Measurements from ENCODE around the gene GTPBP3. TPM values are rescaled to one million over a fixed set of nuclear protein-coding genes. Genes with fewer than 3 reads are reported as not detected.

Gene GTPBP3
- total RNA-seq, 2 donors from 2014 or later = 31.6 to 72.5 TPM

DNA sequence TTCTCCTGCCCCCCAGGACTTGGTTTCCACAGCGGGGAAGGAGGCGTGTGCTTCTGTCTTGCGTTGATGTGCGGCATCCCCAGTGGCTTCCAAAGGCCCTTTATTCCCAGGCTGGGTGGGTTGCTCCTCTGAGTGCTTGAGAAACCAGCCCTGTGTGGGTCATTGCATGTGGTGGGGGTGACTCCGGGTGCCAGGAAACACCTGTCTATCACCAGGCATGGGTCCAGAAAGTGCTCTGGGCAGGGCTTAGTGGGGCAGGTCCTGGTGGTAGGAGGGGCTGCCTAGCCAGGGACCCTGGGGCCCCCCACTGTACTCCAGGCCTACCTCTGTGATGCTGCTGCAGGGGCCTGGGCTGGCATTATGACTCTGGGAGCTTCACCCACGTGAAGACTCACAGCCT lies 18.4 kb upstream of the GTPBP3 start:
- Mint-ChIP-seq H3K4me3 (no peak overlapping the region), H3K27me3 (no peaks in the 10 kb centered on the region), H3K36me3 (no peaks in the 10 kb centered on the region), H3K9me3 (no peaks in the 10 kb centered on the region), H3K4me1 (ENCODE audit: low read depth in 2 of 2) (peaks cover 0 to 8% of the 10 kb centered on the region in 2 donors), H3K27ac (no peak overlapping the region)
- ATAC-seq (no peak), DNase-seq (ENCODE audit: low spot score) (no peak)

DNA sequence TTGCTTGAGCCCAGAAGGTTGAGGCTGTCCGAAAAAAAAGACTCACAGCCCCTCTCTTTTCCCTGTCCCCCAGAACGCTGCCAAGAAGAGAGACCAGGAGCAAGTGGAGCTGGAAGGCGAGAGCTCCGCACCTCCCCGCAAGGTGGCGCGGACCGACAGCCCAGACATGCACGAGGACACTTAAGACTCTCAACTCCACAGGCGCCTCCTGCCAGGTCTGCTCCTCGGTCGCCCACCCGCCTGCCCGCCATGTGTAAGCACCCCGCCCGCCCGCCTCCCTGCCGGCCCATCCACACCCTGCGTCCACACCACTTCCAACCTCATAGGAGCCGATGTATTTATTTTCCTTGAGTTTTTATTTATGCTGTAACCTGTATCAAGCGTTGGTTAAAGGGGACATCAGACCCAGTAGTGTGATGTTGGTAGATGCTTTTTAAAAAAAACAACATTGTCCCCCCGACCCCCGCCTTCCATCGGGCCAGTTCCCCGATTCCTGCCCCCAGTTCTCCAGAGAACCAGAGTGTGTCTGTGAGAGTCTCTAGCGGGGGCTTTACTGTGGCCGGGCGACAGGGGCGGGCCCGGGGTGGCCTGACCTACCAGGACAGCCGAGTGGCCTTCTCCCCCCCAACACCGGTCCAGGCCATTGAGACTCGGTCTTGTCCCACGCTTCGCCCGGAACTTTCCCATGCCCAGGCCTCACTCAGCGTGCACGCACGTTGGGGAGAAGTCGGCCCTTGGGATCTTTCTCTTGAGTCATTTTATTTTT lies 17.7 kb upstream of the GTPBP3 start:
- no peaks in the 10 kb centered on the region for H3K36me3 Mint-ChIP-seq
- H3K4me1 Mint-ChIP-seq (ENCODE audit: low read depth in 2 of 2) = peaks cover 0 to 8% of the 10 kb centered on the region in 2 donors
- H3K4me3 Mint-ChIP-seq = no peak overlapping the region
- no peaks in the 10 kb centered on the region for H3K9me3 Mint-ChIP-seq
- H3K27me3 Mint-ChIP-seq = no peaks in the 10 kb centered on the region
- no peak for ATAC-seq
- no peak for DNase-seq (ENCODE audit: low spot score)
- H3K27ac Mint-ChIP-seq = no peak overlapping the region

DNA sequence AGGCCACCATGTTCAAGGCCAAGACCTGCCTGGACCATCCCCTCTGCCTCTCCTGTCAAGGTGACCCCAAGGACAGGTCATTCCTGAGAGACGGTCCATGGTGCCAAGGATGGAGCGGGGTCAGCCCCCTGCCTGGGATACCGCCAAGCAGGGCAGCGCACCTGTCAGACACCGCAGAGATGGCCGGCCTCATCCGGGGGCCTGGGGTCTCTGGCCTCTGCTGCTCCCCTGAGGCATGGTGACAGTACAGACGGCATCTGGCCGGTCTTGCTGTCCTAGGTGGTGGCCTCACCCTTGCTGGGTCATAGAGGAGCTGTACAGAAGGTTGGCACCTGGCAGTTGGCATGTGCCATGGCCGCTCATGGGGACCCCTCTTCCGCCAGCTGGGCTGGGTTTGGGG lies 16.9 kb upstream of the GTPBP3 start:
- peaks cover 0 to 8% of the 10 kb centered on the region in 2 donors for H3K4me1 Mint-ChIP-seq (ENCODE audit: low read depth in 2 of 2)
- no peaks in the 10 kb centered on the region for H3K36me3 Mint-ChIP-seq
- no peak overlapping the region for H3K27ac Mint-ChIP-seq
- no peak overlapping the region for H3K4me3 Mint-ChIP-seq
- DNase-seq (ENCODE audit: low spot score) (no peak), ATAC-seq (no peak)
- no peaks in the 10 kb centered on the region for H3K27me3 Mint-ChIP-seq
- no peaks in the 10 kb centered on the region for H3K9me3 Mint-ChIP-seq

DNA sequence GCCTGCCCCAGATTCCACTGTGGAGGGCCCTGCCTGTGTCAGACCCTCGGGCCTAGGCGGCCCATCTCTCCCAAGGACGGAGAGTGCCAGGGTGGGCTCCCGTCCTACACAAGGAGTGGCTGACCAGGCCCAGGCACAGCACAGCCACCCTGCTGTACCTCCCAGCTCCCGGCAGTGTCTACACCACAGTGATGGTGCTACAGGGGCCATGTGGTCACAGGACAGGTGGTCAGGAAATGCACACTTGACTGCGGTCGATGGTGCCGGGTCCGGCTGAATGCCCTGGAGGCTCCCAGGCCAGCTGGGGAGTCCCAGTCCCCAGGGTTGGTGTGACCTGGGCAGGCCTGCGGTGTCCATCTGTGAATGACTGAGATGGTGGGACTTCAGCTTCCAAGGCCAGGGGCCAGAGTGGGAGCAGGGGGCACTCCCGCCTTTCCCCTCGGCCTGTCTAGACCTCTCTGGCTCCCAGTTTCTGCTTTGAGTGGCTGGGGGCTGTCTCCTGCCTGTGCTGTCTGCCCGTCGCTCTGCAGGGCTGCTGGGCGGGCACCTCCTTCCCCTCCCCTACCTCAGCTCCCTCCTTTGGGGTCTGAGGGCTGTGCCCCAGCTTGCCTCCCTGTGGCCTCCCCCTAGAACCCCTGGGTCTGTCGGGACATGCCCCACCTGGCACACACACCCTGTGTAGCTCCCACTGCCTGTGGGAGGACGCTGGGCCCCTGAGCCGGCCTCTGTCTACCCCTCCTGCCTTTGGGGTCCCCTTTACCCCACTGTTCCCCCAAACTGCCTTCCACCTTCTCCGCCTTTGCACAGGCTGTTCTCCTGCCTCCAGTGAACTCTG lies 15.5 kb upstream of the GTPBP3 start:
- ATAC-seq = peak in 1 of 2 donors; percentile 2
- Mint-ChIP-seq H3K36me3 (no peaks in the 10 kb centered on the region), H3K4me1 (ENCODE audit: low read depth in 2 of 2) (peaks cover 0 to 8% of the 10 kb centered on the region in 2 donors), H3K9me3 (no peaks in the 10 kb centered on the region), H3K27ac (no peak overlapping the region), H3K4me3 (no peak overlapping the region), H3K27me3 (no peaks in the 10 kb centered on the region)
- DNase-seq (ENCODE audit: low spot score) = no peak

DNA sequence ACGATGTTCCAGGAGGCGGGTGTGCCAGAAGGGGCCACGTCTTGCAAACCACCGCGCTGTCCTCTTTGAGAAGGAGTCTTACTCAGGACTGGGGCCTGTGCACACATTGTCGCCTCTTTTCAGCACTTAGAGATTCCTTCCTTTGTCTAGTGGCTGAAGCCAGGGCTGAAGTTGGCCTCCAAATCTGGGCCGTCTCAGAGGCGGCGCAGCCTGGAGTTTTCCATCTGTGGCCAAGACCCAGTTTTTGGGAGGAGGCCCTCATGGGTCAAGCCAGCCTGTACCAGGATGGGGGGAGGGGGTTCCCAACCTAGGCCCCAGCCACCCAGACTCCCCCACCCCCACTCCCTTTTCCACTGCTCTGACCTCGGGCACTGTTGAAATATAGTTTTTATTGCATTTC lies 14.5 kb upstream of the GTPBP3 start:
- ATAC-seq (no peak), DNase-seq (ENCODE audit: low spot score) (no peak)
- Mint-ChIP-seq H3K9me3 (no peaks in the 10 kb centered on the region), H3K4me1 (ENCODE audit: low read depth in 2 of 2) (peaks cover 0 to 8% of the 10 kb centered on the region in 2 donors), H3K27ac (no peak overlapping the region), H3K27me3 (no peaks in the 10 kb centered on the region), H3K36me3 (no peaks in the 10 kb centered on the region), H3K4me3 (no peak overlapping the region)

DNA sequence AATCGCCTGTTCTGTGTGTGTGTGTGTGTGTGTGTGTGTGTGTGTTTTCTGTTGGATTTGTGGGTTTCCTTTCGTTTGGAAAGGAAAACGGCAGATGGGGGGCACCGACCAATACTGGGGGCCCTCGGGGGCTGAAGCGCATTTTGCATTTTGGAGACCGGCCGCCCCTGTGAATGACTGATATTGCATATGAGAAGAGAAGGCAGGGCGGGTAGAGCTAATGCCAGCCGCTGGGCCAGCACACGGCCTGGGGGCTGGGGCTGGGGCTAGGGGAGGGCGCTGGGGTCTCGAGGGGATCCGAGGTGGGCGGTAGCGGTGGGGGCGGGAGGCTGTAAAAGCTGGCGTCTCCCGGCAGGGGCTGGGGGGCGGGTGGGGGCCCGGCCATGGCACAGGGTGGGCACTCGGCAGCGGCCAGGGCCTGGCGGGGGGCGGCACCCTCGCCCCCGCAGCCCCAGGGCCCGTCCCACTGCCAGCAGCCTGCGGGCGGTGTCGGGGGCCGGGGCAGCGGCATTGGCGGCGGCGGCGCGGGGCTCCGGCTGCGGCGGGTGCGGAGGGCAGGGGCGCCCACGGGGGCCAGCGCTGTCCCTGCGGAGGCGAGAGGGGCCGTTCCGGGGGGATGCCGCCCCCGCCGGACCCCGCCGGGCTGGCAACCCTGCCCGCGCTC lies 13.9 kb upstream of the GTPBP3 start:
- Mint-ChIP-seq H3K4me1 (ENCODE audit: low read depth in 2 of 2) (peaks cover 0 to 8% of the 10 kb centered on the region in 2 donors), H3K4me3 (no peak overlapping the region), H3K27me3 (no peaks in the 10 kb centered on the region), H3K36me3 (no peaks in the 10 kb centered on the region), H3K27ac (no peak overlapping the region), H3K9me3 (no peaks in the 10 kb centered on the region)
- ATAC-seq (peak in 1 of 2 donors; percentile 1), DNase-seq (ENCODE audit: low spot score) (no peak)

DNA sequence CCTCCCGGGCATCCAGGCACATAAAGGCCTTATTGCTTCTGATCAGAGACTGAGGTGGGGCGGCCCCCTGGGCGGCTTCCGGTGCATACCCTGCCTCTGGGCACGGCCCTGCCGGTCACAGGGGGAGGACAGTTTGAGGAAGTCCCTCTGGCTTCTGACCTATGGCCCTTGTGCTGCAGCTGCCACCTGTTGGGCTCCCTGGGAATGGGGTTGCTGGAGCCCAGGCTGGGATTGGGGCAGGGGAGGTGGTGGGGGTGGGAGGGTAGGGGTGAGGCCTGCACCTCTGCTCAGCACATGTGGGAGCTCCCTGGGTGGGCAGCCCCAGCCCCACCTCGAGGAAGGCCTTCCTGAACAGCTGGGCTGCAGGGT lies 13.4 kb upstream of the GTPBP3 start:
- Mint-ChIP-seq H3K27me3 (no peaks in the 10 kb centered on the region), H3K4me3 (no peak overlapping the region), H3K4me1 (ENCODE audit: low read depth in 2 of 2) (peaks cover 0 to 8% of the 10 kb centered on the region in 2 donors), H3K36me3 (no peaks in the 10 kb centered on the region), H3K9me3 (no peaks in the 10 kb centered on the region), H3K27ac (no peak overlapping the region)
- no peak for DNase-seq (ENCODE audit: low spot score)
- ATAC-seq = peak in 1 of 2 donors; percentile 26

DNA sequence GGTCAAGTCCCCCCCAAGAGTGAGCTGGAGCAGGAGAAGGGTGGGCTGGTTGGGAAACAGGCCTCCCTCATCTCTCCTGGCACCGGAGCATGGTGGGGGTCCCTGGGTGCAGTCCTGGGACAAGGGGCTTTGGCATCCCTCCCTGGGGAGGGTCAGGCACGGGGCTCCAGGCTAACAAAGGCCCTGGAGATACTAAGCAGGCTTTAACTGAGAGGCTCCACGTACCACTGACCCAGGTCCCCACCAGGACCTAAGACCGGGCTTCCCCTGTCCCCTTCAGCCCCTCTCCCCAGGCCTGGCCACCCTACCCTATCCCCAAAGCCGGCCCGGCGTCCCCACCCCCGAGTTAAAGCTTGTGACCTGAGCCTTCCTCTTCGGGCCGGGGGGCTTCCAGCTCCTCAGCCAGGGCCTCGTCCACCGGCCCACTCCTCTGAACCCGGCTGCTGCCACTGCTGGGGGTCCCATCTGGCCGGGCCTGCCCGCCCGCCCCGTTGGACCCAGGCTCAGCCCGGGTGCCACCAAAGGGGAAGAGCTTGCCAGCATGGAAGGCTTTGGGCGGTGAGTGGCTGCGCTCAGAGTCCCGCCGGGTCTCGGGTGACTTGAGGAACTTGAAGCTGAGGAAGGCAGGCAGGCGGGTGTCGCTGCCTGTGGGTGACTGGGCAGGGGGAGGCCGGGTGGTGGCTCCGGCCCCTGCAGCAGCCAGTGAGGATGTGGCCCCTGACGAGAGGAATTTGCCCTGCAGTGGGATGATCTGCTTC lies 12.8 kb upstream of the GTPBP3 start:
- Mint-ChIP-seq H3K4me3 (no peak overlapping the region), H3K4me1 (ENCODE audit: low read depth in 2 of 2) (peaks cover 0 to 8% of the 10 kb centered on the region in 2 donors), H3K9me3 (no peaks in the 10 kb centered on the region), H3K27me3 (no peaks in the 10 kb centered on the region), H3K36me3 (no peaks in the 10 kb centered on the region), H3K27ac (no peak overlapping the region)
- ATAC-seq (no peak), DNase-seq (ENCODE audit: low spot score) (no peak)

DNA sequence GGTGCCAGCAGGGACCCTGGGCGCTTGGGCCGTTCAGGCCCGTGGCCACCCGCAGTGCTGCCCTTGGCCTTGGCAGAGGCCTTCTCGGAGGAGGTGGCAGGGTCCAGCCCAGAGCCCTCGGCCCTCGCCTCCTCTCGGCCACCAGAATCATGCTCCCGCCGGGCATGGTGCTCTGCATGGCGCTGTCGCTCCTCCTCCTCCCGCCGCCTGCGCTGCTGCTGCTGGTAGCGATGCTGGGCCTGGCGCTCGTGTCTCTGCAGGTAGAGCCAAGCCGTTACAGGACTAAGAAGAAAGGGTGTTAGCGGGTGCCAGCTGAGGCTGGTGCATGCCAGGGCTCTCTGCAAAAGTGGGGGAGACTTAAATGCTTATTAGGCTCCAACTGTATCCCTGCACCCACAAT lies 12.2 kb upstream of the GTPBP3 start:
- Mint-ChIP-seq H3K4me1 (ENCODE audit: low read depth in 2 of 2) (peaks cover 0 to 6% of the 10 kb centered on the region in 2 donors), H3K4me3 (no peak overlapping the region), H3K27me3 (no peaks in the 10 kb centered on the region), H3K27ac (no peak overlapping the region), H3K9me3 (no peaks in the 10 kb centered on the region), H3K36me3 (no peaks in the 10 kb centered on the region)
- DNase-seq (ENCODE audit: low spot score) (no peak), ATAC-seq (no peak)

DNA sequence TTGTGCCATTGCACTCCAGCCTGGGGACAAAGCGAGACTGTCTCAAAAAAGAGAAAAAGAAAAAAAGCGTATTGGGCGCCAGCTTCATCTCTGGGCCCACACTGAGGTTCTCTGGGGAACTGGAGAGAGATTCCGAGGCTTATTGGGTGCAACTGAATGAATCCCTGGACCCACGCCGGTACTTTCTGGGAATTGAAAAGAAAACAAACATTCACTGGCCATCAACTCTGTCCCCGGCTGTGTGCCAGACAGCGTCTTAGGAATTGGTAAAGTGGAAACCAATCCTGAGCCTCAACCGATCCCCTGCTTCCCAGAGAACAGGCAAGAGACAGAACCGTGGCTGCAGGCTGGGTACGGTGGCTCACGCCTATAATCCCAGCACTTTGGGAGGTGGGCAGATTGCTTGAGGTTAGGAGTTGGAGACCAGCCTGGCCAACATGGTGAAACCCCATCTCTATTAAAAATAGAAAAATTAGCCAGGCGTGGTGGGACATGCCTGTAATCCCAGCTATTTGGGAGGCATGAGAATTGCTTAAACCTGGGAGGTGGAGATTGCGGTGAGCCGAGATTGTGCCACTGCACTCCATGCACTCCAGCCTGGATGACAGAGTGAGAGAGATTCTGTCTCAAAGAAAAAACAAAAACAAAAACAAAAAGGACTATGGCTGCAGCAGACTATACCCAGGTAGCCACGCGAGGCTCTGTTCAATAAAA lies 11.3 kb upstream of the GTPBP3 start:
- Mint-ChIP-seq H3K36me3 (no peaks in the 10 kb centered on the region), H3K27me3 (no peaks in the 10 kb centered on the region), H3K4me1 (ENCODE audit: low read depth in 2 of 2) (peaks cover 0 to 9% of the 10 kb centered on the region in 2 donors), H3K4me3 (no peak overlapping the region), H3K27ac (no peak overlapping the region), H3K9me3 (no peaks in the 10 kb centered on the region)
- ATAC-seq (no peak), DNase-seq (ENCODE audit: low spot score) (no peak)

DNA sequence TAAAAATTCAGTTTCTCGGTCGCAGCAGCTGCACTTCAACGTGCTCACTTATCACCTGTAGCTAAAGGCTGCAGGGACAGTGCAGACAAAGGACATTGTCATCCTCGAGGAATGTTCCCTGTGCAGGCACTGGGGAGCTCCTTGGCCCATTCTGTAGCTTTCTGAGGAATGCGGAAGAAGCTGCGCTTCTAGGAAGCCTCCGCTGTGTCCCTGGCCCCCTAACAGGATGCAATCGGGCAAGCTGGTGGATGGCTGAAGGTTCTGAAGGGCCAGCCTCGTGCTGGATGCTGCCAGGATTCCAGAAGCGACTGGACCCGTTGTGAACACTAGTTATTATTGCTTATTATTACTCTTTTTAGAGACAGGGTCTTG lies 10.8 kb upstream of the GTPBP3 start:
- ATAC-seq = no peak
- Mint-ChIP-seq H3K27ac (no peak overlapping the region), H3K4me3 (no peak overlapping the region), H3K27me3 (no peaks in the 10 kb centered on the region), H3K9me3 (no peaks in the 10 kb centered on the region), H3K4me1 (ENCODE audit: low read depth in 2 of 2) (peaks cover 0 to 9% of the 10 kb centered on the region in 2 donors), H3K36me3 (no peaks in the 10 kb centered on the region)
- DNase-seq (ENCODE audit: low spot score) = no peak

DNA sequence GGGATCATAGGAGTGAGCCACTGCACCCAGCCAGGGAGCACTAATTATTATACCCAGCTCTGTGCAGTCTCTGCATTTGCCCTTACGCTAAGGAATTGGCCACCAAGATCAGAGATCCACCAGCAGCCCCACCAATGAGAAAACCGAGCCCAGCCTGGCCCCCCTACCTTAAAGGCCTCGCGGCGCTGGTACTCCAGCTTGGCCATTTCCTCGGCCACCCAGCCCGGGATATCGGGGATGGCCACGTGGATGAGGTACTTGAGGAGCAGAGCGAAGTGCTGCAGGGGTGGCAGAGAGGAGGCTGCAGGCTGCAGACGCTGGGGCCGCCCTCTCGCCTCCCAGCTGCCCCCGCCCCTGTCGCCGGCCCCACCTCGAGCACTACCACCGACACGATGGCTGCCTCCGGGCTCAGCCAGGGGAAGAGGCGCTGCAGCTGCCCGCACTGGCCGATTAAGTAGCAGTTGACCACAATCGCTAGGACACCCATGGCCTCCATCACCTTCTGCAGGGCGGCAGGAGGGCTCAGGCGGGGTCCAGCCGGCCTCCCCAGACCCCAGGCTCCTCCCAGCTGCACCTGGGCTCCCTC lies 10.2 kb upstream of the GTPBP3 start:
- Mint-ChIP-seq H3K27ac (no peak overlapping the region), H3K4me1 (ENCODE audit: low read depth in 2 of 2) (peaks cover 0 to 9% of the 10 kb centered on the region in 2 donors), H3K27me3 (no peaks in the 10 kb centered on the region), H3K9me3 (no peaks in the 10 kb centered on the region), H3K36me3 (no peaks in the 10 kb centered on the region), H3K4me3 (no peak overlapping the region)
- ATAC-seq = no peak
- DNase-seq (ENCODE audit: low spot score) = no peak

Data from natural killer cell treated with Interleukin-12 subunit alpha and Interleukin-12 subunit beta and Interleukin-15 and Interleukin-18, amount 100 ng/mL, for 72 hours (primary cell).